NCI-H446 treated with DMSO at 0.1 percent for 48 hours (cell line): ENCODE data around the gene PTPRN2.

Experiments
- DNase-seq: peaks from one replicate; lab custom pipeline; 2025; lab: John Stamatoyannopoulos, UW

Gene PTPRN2

GRCh38 chr7:158070222-158070920 is 517.3 kb downstream of the PTPRN2 start:
- no peak for DNase-seq

GRCh38 chr7:158068853-158069252 is 518.8 kb downstream of the PTPRN2 start:
- DNase-seq, result no peak

- DNase-seq, result no peak
These were observed 519.6 kb downstream of the PTPRN2 start for GRCh38 chr7:158067931-158068482.

GRCh38 chr7:158067219-158067930 is 520.2 kb downstream of the PTPRN2 start:
- no peak for DNase-seq

GRCh38 chr7:158066085-158066484 is 521.5 kb downstream of the PTPRN2 start:
- DNase-seq, result no peak

- DNase-seq, result no peak
These were observed 522.3 kb downstream of the PTPRN2 start for GRCh38 chr7:158065340-158065739.

- DNase-seq, result no peak
These were observed 523.0 kb downstream of the PTPRN2 start for GRCh38 chr7:158064631-158065030.

GRCh38 chr7:158063850-158064610 is 523.6 kb downstream of the PTPRN2 start:
- no peak for DNase-seq

GRCh38 chr7:158062661-158063060 is 525.0 kb downstream of the PTPRN2 start:
- no peak for DNase-seq

- DNase-seq, result no peak
These were observed 525.6 kb downstream of the PTPRN2 start for GRCh38 chr7:158061884-158062656.

GRCh38 chr7:158061026-158061630 is 526.5 kb downstream of the PTPRN2 start:
- no peak for DNase-seq

GRCh38 chr7:158060216-158060615 is 527.4 kb downstream of the PTPRN2 start:
- no peak for DNase-seq

- no peak for DNase-seq
These were observed 530.2 kb downstream of the PTPRN2 start for GRCh38 chr7:158057446-158057845.

- DNase-seq, result no peak
These were observed 530.9 kb downstream of the PTPRN2 start for GRCh38 chr7:158056761-158057160.

- no peak for DNase-seq
These were observed 531.7 kb downstream of the PTPRN2 start for GRCh38 chr7:158055726-158056510.

- DNase-seq, result no peak
These were observed 533.0 kb downstream of the PTPRN2 start for GRCh38 chr7:158054611-158055010.

- no peak for DNase-seq
These were observed 533.5 kb downstream of the PTPRN2 start for GRCh38 chr7:158054081-158054480.

GRCh38 chr7:158053183-158053915 is 534.3 kb downstream of the PTPRN2 start:
- DNase-seq, result no peak

GRCh38 chr7:158052381-158053060 is 535.1 kb downstream of the PTPRN2 start:
- DNase-seq, result no peak
